Testis (tissue), 2 donors: Measurements from ENCODE around the gene IL1RL1.

Experiments
- CTCF ChIP-seq, 3 experiments: fragments of 450-650 bp in 2 of 3; fragments of 200-600 bp in 1 of 3; sonication (generic) in 1 of 3; IDR thresholded peaks; one replicate each; pipeline ENCODE4 v1.5.1; 2016 to 2019; ENCODE audit warnings: antibody characterized with exemption in 3 of 3, mild to moderate bottlenecking in 2 of 3, moderate library complexity in 1 of 3
- POLR2A ChIP-seq: fragments of 450-650 bp; IDR thresholded peaks from one replicate; pipeline ENCODE4 v1.6.1; 2017; ENCODE audit warnings: antibody characterized with exemption, mild to moderate bottlenecking, moderate library complexity

- no peak for TF ChIP-seq POLR2A
- no peak for TF ChIP-seq CTCF (IDR thresholded peaks at IDR 0.05)
These were observed 58.5 kb downstream of the IL1RL1 start for GRCh38 chr2:102369866-102370265.
